Measurements from ENCODE around the gene PAFAH1B1. TPM values are rescaled to one million over a fixed set of nuclear protein-coding genes. Genes with fewer than 3 reads are reported as not detected.

PAFAH1B1 gene
- total and polyA plus RNA-seq, 2 donors (not counting 1 experiment from before 2014, with no cell fraction given), result 41.4 to 170 TPM

- Histone ChIP-seq H3K4me2 (replicated peaks; ENCODE audit: low read depth, low read length, poor library complexity, severe bottlenecking) (no peak overlapping the region), H3K36me3 (replicated peaks in 1 of 2; ENCODE audit: control extremely low read depth in 1 of 2, control insufficient read depth in 1 of 2, extremely low read depth in 1 of 2, insufficient read depth in 2 of 2, low read length in 1 of 2) (no peaks in the 10 kb centered on the region), H4K20me1 (ENCODE audit: control insufficient read depth, insufficient read depth, low read length, poor library complexity, severe bottlenecking) (no peaks in the 10 kb centered on the region), H3K4me3 (ENCODE audit: control extremely low read depth in 1 of 5, extremely low read depth in 1 of 5, insufficient read depth in 1 of 5, low read depth in 2 of 5, low read length in 4 of 5) (no peak overlapping the region), H2AFZ (ENCODE audit: insufficient read depth, low read depth, low read length, poor library complexity, severe bottlenecking) (no peak overlapping the region), H3K27ac (ENCODE audit: low read length in 2 of 2) (no peak overlapping the region), H3K27me3 (replicated peaks in 1 of 4; ENCODE audit: control extremely low read depth in 1 of 4, control insufficient read depth in 3 of 4, insufficient read depth in 4 of 4, low read length in 3 of 4) (no peaks in the 10 kb centered on the region), H3K79me2 (ENCODE audit: control insufficient read depth, insufficient read depth, low read length) (peaks cover 8% of the 10 kb centered on the region), H3K9me3 (ENCODE audit: control extremely low read depth in 1 of 3, control insufficient read depth in 2 of 3, insufficient read depth in 1 of 3, low read length in 2 of 3) (no peaks in the 10 kb centered on the region), H3K9ac (ENCODE audit: low read length) (no peak overlapping the region), H3K4me1 (ENCODE audit: control insufficient read depth in 2 of 2, insufficient read depth in 2 of 2, low read length in 2 of 2) (peaks cover 3 to 11% of the 10 kb centered on the region in 2 donors)
- intact Hi-C loops (cut with micrococcal nuclease), result no loop called here
- Mint-ChIP-seq H3K4me3 (no peak overlapping the region), H3K27ac (no peak overlapping the region), H3K4me1 (peaks cover 10% of the 10 kb centered on the region), H3K27me3 (no peaks in the 10 kb centered on the region), H3K9me3 (ENCODE audit: insufficient read depth) (no peaks in the 10 kb centered on the region)
- TF ChIP-seq, protein P1, sequence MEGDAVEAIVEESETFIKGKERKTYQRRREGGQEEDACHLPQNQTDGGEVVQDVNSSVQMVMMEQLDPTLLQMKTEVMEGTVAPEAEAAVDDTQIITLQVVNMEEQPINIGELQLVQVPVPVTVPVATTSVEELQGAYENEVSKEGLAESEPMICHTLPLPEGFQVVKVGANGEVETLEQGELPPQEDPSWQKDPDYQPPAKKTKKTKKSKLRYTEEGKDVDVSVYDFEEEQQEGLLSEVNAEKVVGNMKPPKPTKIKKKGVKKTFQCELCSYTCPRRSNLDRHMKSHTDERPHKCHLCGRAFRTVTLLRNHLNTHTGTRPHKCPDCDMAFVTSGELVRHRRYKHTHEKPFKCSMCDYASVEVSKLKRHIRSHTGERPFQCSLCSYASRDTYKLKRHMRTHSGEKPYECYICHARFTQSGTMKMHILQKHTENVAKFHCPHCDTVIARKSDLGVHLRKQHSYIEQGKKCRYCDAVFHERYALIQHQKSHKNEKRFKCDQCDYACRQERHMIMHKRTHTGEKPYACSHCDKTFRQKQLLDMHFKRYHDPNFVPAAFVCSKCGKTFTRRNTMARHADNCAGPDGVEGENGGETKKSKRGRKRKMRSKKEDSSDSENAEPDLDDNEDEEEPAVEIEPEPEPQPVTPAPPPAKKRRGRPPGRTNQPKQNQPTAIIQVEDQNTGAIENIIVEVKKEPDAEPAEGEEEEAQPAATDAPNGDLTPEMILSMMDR (IDR thresholded peaks at IDR 0.05), result no peak
- TF ChIP-seq EZH2 (IDR thresholded peaks at IDR 0.05; ENCODE audit: borderline replicate concordance, insufficient read depth, low read depth, low read length, poor library complexity, severe bottlenecking), result no peak
- POLR2A ChIA-PET, result no interaction called here
- no peak for ATAC-seq (ENCODE audit: low read depth)
- 100% methylated on average over 2 of the region's 5 CpGs for WGBS (ENCODE audit: insufficient coverage)
- no peak for DNase-seq
- CTCF ChIA-PET, result no interaction called here
Observed at GRCh38 chr17:2716649-2717048, 123.2 kb downstream of the PAFAH1B1 start.

DNA sequence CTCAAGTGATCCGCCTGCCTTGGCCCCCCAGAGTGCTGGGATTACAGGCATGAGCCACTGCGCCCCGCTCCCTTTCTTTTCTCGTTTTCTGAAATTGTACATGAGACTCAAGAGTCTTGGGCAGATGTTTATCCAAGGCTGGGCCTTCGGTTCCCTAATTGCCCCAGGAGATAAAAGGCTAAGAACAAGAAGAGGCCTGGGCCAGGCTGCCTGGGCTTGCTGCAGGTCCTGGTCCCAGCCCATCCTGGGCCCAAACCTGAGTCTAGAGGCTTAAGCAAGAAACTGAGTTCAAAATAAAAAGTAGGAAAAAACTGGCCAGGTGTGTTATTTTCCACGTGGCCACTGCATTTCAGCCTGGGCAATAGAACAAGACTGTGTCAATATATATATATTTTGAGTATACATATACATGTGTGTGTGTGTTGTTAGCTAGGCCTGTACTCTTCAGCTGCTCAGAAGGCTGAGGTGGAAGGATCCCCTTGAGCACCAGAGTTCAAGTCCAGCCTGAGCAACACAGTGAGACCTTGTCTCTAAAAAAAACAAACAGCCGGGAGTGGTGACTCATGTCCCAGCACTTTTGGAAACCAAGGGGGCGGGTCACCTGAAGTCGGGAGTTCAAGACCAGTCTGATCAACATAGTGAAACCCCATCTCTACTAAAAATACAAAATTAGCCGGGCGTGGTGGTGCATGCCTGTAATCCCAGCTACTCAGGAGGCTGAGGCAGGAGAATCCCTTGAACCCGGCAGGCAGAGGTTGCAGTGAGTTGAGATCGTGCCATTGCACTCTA is 124.9 kb downstream of the PAFAH1B1 start:
- no peak overlapping the region for H3K4me2 ChIP-seq (replicated peaks; ENCODE audit: low read depth, low read length, poor library complexity, severe bottlenecking)
- POLR2A ChIA-PET, result no interaction called here

More for the DNA sequence above, 124.9 kb downstream of the PAFAH1B1 start:
- DNase-seq (no peak), ATAC-seq (ENCODE audit: low read depth) (no peak)
- TF ChIP-seq, protein P1 (IDR thresholded peaks at IDR 0.05), result no peak
- no peak for TF ChIP-seq EZH2 (IDR thresholded peaks at IDR 0.05; ENCODE audit: borderline replicate concordance, insufficient read depth, low read depth, low read length, poor library complexity, severe bottlenecking)
- H3K4me1 ChIP-seq (ENCODE audit: control insufficient read depth in 2 of 2, insufficient read depth in 2 of 2, low read length in 2 of 2), result no peaks in the 10 kb centered on the region
- CTCF ChIA-PET, result no interaction called here
- no peaks in the 10 kb centered on the region for H3K36me3 ChIP-seq (replicated peaks in 1 of 2; ENCODE audit: control extremely low read depth in 1 of 2, control insufficient read depth in 1 of 2, extremely low read depth in 1 of 2, insufficient read depth in 2 of 2, low read length in 1 of 2)
- no peak overlapping the region for H3K4me3 ChIP-seq (ENCODE audit: control extremely low read depth in 1 of 5, extremely low read depth in 1 of 5, insufficient read depth in 1 of 5, low read depth in 2 of 5, low read length in 4 of 5)
- intact Hi-C loops (cut with micrococcal nuclease), result no loop called here
- peaks cover 3% of the 10 kb centered on the region for H3K27me3 Mint-ChIP-seq
- H3K79me2 ChIP-seq (ENCODE audit: control insufficient read depth, insufficient read depth, low read length), result no peaks in the 10 kb centered on the region
- no peaks in the 10 kb centered on the region for H3K9me3 ChIP-seq (ENCODE audit: control extremely low read depth in 1 of 3, control insufficient read depth in 2 of 3, insufficient read depth in 1 of 3, low read length in 2 of 3)
- H4K20me1 ChIP-seq (ENCODE audit: control insufficient read depth, insufficient read depth, low read length, poor library complexity, severe bottlenecking), result no peaks in the 10 kb centered on the region
- H3K4me3 Mint-ChIP-seq, result no peak overlapping the region
- no peak overlapping the region for H2AFZ ChIP-seq (ENCODE audit: insufficient read depth, low read depth, low read length, poor library complexity, severe bottlenecking)
- peaks cover 0 to 3% (median 0%) of the 10 kb centered on the region in 4 experiments for H3K27me3 ChIP-seq (replicated peaks in 1 of 4; ENCODE audit: control extremely low read depth in 1 of 4, control insufficient read depth in 3 of 4, insufficient read depth in 4 of 4, low read length in 3 of 4)
- no peak overlapping the region for H3K27ac ChIP-seq (ENCODE audit: low read length in 2 of 2)
- 79% methylated on average over 8 of the region's 13 CpGs for WGBS (ENCODE audit: insufficient coverage)
- H3K4me1 Mint-ChIP-seq, result no peaks in the 10 kb centered on the region
- no peaks in the 10 kb centered on the region for H3K9me3 Mint-ChIP-seq (ENCODE audit: insufficient read depth)
- no peak overlapping the region for H3K27ac Mint-ChIP-seq
- H3K9ac ChIP-seq (ENCODE audit: low read length), result no peak overlapping the region

Data from B cell (primary cell).